ENCODE measurements around the gene PLCL2.

Gene PLCL2

DNA sequence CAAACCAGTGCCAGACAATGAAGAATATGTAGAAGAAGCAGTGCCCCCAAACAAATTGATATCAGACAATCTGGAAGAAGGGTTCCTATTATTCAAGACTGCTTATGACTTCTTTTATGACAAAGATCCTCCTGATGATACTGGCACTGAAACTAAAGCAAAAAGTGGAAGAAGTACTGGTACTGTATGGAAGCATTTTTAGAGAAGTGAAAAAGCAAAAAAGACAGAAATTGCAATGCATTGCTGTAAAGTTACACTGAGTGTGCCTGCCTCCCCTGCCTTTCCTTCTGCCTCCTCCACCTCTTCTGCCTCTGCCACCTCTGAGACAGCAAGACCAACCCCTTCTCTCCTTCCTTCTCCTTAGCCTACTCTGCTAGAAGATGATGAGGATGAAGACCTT lies 167.6 kb downstream of the PLCL2 start:
- no peak overlapping the region for H3K4me3 ChIP-seq (ENCODE audit: low read depth, low read length)
- TF ChIP-seq, protein P1, sequence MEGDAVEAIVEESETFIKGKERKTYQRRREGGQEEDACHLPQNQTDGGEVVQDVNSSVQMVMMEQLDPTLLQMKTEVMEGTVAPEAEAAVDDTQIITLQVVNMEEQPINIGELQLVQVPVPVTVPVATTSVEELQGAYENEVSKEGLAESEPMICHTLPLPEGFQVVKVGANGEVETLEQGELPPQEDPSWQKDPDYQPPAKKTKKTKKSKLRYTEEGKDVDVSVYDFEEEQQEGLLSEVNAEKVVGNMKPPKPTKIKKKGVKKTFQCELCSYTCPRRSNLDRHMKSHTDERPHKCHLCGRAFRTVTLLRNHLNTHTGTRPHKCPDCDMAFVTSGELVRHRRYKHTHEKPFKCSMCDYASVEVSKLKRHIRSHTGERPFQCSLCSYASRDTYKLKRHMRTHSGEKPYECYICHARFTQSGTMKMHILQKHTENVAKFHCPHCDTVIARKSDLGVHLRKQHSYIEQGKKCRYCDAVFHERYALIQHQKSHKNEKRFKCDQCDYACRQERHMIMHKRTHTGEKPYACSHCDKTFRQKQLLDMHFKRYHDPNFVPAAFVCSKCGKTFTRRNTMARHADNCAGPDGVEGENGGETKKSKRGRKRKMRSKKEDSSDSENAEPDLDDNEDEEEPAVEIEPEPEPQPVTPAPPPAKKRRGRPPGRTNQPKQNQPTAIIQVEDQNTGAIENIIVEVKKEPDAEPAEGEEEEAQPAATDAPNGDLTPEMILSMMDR (IDR thresholded peaks at IDR 0.05; ENCODE audit: low read depth, low read length, missing control alignments): no peak
- no peak for DNase-seq (ENCODE audit: low read depth)
- in situ Hi-C loops (cut with HindIII; ENCODE audit: low sequenced_read_pairs): no loop called here

DNA sequence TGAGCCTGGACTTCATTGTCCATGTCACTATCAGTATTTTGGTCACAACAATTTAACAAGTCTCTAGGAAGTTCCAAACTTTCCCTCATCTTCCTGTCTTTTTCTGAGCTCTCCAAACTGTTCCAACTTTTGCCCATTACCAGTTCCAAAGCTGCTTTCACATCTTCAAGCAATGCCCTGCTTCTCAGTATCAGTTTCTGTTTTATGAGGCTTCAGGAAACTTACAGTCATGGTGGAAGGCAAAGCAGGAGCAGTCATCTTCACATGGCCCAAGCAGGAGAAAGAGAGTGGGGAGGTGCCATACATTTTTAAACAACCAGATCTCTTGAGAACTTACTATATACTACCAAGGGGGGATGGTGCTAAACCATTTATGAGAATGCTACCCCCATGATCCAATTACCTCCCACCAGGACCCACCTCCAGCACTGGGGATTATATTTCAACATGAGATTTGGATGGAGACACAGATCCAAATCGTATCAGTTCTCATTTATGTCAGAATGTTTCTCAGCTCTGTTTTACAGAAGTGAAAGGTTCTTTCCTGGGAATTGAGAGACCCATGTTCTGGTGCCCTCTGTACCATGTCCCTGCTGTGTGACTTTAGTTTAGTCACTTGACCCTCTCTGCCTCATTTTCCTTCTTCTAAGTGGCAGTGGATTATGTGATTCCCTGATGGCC lies 169.7 kb downstream of the PLCL2 start:
- DNase-seq (ENCODE audit: low read depth): no peak
- TF ChIP-seq, protein P1 (IDR thresholded peaks at IDR 0.05; ENCODE audit: low read depth, low read length, missing control alignments): no peak
- in situ Hi-C loops (cut with HindIII; ENCODE audit: low sequenced_read_pairs): no loop called here
- no peak overlapping the region for H3K4me3 ChIP-seq (ENCODE audit: low read depth, low read length)

DNA sequence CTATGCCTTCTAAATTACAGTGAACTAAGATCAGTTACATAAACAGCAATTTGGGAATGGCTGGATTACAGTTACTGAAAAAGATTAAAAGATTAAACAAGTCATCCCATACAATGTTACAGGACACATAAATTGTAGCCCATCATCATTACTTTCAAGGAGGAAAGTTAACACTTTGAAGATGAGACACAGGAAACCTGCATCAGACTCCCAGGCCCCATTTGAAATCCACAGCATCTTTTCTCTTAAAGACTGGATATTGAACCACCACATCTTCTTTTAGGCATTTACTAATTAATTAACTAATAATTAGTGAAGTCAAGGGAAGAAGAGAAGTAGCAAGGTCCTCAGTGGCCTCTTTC lies 170.2 kb downstream of the PLCL2 start:
- in situ Hi-C loops (cut with HindIII; ENCODE audit: low sequenced_read_pairs): no loop called here
- no peak for DNase-seq (ENCODE audit: low read depth)

DNA sequence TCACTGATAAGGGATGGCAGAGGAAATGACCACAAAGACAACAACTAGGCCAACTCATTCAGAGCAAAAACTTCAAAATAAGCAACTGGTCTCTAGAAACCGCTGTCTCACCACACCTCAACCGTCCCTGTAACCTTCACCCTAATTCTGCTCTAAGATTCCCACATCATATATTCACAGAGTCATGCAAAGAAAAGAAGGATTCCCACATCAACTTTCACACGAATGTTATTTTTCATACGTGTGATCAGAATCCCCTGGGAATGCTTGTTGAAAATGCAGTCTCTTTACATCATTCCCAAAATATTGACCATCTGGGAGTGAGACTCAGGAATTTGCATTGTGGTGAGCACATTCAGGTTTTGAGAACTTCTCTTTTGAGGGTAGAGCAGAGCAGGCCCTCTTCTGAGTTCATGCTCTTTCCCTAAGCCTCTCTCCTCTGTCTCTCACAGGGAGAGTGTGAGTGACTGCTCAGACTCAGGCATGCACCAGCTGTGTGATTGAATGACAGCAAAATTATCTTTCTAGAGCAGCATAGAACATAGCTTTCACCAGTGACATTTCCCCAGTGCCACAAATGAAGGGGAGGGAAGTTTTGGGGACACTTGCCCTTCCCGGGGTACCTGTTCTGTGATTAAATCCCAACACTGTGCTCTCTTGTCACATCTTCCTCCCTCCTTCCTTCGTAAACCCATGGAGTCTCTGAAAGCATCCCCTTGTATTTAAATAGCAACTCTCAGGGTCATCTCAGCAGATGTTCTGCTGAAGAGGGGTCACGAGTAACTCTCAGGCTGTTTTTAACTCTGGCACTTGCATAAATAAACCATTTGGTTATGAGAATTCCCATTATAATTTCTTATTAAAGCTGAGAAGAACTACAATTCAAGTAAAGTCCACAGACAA lies 170.9 kb downstream of the PLCL2 start:
- no peak overlapping the region for H3K4me3 ChIP-seq (ENCODE audit: low read depth, low read length)
- DNase-seq (ENCODE audit: low read depth): no peak
- TF ChIP-seq, protein P1 (IDR thresholded peaks at IDR 0.05; ENCODE audit: low read depth, low read length, missing control alignments): no peak
- in situ Hi-C loops (cut with HindIII; ENCODE audit: low sequenced_read_pairs): no loop called here

More for the DNA sequence above, 170.2 kb downstream of the PLCL2 start:
- H3K4me3 ChIP-seq (ENCODE audit: low read depth, low read length): no peak overlapping the region
- TF ChIP-seq, protein P1 (IDR thresholded peaks at IDR 0.05; ENCODE audit: low read depth, low read length, missing control alignments): no peak

DNA sequence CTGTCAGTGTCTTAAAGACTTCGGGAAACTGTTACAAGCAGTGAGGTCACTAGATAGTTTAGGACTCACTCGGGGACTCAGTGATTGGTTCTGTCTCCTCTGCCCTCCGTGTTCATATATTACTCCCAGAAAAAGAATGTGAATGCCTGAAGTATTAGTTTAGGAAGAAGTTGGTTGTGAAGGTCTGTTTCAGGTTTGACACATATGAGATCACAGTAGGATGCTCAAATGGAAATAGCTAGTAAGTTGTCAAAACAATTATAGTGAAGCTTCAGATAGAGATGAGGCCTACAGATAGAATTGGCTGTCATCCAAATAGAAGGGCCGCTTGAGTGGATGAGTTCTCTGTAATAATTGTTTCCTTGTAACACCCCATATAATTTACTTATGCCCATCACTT lies 172.6 kb downstream of the PLCL2 start:
- in situ Hi-C loops (cut with HindIII; ENCODE audit: low sequenced_read_pairs): no loop called here
- TF ChIP-seq, protein P1 (IDR thresholded peaks at IDR 0.05; ENCODE audit: low read depth, low read length, missing control alignments): no peak
- no peak for DNase-seq (ENCODE audit: low read depth)
- no peak overlapping the region for H3K4me3 ChIP-seq (ENCODE audit: low read depth, low read length)

DNA sequence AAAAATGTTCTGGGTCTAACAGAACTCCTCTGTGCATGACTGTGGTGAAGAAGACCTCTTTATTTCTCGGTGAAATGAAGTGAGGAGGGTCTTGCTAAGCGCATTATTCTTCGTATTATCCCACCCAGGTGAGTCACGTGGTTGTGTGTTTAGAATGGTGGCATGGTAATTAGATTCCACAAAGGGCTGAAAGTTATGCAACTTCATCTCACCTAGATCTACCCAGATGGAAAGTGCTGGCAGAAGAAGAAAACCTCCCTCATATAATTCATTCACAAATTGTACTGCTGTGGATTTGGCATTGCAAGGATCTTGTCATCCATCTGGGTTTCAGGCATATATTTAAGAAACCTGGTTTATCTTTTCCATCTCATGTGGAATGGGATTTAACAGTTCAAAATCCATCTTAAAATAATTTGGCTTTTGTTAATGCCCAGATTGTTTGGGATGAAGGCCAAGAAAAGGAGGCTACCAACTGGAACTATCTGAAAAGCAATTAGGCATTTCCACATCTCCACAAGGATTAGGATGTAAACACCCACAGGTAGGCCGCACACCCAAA lies 175.3 kb downstream of the PLCL2 start:
- in situ Hi-C loops (cut with HindIII; ENCODE audit: low sequenced_read_pairs): no loop called here
- H3K4me3 ChIP-seq (ENCODE audit: low read depth, low read length): no peak overlapping the region
- TF ChIP-seq, protein P1 (IDR thresholded peaks at IDR 0.05; ENCODE audit: low read depth, low read length, missing control alignments): no peak
- no peak for DNase-seq (ENCODE audit: low read depth)
